HG02588 (cell line): ENCODE data around the gene CACNA2D2.

Source experiments
- ATAC-seq: cut with Tn5 transposase; IDR thresholded peaks from one replicate; pipeline ENCODE4 v1.9.1; 2021; ENCODE audit warnings: mild to moderate bottlenecking, moderate library complexity; ENCODE audit not compliant: unreplicated experiment

The CACNA2D2 gene

DNA sequence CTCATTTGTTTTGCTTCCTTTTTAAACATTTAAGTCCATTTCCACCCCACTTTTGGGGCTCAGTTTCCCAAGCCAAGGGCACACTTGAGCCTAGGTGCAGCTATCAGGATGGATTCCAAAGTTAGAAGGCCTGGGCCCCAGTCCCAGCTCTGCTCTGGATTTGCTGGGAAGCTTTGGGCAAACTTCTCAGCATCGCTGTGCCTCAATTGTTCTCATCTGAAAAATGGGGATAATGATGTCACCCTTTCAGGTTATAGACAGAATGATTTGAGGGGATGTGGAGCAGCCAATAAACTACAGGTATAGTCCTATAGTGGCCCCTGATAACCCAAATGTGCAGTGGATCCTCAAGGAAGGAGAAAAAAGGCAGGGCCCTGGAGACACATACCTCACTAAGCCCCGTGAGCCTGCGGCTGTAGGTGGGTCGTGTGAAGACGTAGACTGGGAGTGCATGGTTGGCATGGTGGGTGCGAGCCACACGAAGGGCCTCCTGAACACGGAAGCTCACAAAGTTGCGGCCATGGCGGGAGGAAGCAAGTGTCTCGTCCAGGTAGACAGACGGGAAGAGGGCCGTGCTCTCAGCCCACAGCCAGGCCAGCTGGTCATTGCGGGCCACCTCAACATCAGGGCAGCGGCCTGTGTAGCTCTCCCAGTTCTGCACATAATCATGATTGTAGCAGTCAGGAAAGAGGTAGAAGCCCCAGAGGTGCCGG is 184.1 kb downstream of the CACNA2D2 start:
- no peak for ATAC-seq

DNA sequence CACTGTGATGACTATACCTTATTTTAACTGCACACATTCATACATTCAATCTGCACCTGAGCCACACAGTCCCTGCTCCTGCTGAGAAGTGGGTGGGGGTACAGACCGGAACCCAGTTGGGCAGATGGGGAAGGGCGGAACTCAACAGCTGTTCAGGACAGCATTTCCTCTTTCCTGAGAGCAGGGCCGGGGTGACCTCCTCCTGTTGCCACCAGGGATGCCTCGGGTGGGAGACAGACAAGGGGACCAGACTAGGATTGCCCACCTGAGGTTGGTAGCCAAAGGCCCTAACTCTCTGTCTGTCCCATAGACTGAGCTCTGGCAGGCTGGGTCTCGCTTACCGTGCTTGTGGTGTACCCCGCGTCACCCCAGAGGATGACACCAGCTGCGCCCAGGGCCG is 184.8 kb downstream of the CACNA2D2 start:
- no peak for ATAC-seq

DNA sequence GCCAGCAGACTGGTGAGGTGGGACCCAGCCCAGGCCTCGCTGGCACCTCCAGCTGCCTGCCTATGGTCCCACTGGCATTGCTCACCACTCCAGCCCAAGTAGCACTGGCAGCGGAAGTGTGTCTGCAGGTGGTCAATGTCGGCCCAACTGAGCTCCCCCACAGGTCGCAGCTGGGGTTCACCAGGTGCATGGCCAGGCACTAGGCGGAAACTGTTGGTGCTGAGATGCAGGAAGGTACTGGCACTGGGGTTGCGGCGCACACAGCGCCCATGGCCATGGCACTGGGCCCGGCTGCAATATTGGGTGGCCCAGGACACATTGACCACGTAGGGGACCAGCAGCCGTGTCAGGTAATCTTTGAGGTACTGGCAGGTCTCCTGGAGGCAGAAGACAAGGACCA is 185.3 kb downstream of the CACNA2D2 start:
- no peak for ATAC-seq

- no peak for ATAC-seq
These were observed 186.1 kb downstream of the CACNA2D2 start for GRCh38 chr3:50317300-50317699.

- ATAC-seq, result no peak
These were observed 186.7 kb downstream of the CACNA2D2 start for GRCh38 chr3:50316657-50317242.

GRCh38 chr3:50314816-50315215 is 188.6 kb downstream of the CACNA2D2 start:
- no peak for ATAC-seq

- ATAC-seq, result no peak
These were observed 189.1 kb downstream of the CACNA2D2 start for GRCh38 chr3:50314342-50314741.
